ENCODE results near the gene YY1. TPM values are rescaled to one million over a fixed set of nuclear protein-coding genes. Genes with fewer than 3 reads are reported as not detected.

Gene YY1
- total RNA-seq, 1 experiment from 2014 or later: 83.1 TPM

DNA sequence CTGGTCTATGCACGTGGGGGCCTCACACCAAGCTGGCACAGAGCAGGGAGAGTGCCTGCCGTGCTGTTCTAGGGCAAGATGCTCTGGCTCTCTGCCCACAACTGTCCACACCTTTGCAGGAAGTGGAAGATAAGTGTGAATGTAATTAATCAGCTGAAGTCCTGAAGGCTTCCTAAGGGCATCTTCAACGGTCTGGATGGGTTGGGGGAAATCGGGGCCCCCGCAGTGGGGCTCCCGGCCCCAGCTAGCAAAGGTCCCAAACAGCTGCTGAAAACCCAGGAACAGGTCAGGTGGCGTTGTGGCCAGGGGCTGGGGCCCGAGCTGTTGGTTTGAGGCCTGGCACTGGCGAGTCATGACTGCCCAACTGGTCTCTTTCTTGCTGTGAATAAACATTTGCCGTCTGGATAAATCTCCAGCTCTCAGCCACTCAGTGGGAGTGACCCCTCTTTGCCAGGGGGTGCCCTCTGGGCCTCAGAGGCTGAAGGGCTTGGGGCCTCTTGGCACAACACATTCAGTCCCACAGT, 74.0 kb downstream of the YY1 start:
- Mint-ChIP-seq H3K27ac (no peak overlapping the region; the same call in 1 of the 2 replicates), H3K4me1 (peaks cover 29% of the 10 kb centered on the region)
- no peak for ATAC-seq

DNA sequence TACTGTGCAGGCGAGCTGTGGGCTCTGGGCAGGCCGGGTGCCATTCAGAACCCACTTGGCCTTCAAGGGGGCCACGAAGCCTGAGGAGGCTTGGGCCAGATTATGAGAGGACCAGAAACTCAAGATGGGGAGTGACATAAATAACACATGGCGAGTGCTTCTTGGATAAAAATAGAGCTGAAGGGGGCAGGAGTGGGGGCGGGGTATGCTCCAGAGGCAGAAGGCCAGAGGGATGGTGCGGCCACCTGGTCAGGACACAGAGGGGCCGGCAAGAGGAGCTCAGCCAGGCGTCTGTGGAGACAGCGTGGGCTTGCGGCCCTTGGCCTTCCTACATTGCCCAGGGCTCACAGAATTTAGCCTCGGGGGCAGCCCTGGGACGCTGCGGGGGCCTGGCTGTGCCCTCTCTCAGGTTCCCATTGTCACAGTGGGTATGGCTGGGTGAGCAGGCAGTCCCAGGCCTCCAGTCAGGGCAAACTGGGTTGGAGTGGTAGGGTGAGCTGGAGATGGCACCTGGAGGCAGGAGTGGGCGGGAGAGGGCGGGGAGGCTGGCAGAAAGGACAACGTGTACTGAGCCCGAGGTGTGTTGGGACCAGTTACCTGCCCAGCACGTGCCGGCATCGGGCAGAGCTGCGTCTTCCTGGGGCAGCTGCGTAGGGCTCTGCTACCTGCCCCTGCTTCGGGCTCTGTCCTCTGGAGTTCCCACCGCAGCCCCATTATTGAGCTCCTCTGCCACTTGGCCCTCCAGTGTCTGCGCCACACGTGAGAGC, 74.7 kb downstream of the YY1 start:
- ChIA-PET POLR2A (interaction anchor here (0.6 kb wide), 1 partner anchor 710 kb away, joined by 9 read pairs; no protein-coding TSS in a partner anchor), CTCF (interaction anchor here (1.0 to 1.4 kb wide), 4 partner anchors 9 to 121 kb away, joined by 3 to 5 read pairs (median 3); no protein-coding TSS in a partner anchor)
- Mint-ChIP-seq H3K27ac (no peak overlapping the region; the same call in 1 of the 2 replicates), H3K9me3 (no peaks in the 10 kb centered on the region), H3K27me3 (ENCODE audit: low read depth) (no peaks in the 10 kb centered on the region), H3K4me3 (no peak overlapping the region), H3K36me3 (no peaks in the 10 kb centered on the region), H3K4me1 (peaks cover 24% of the 10 kb centered on the region)
- TF ChIP-seq JUN (CRISPR knock-in tag; IDR thresholded peaks at IDR 0.05) (no peak), RORB (CRISPR knock-in tag; IDR thresholded peaks at IDR 0.05) (no peak), PRRX2 (CRISPR knock-in tag; IDR thresholded peaks at IDR 0.05) (no peak), FOXK1 (CRISPR knock-in tag; IDR thresholded peaks at IDR 0.05) (no peak), FOXP1 (CRISPR knock-in tag; IDR thresholded peaks at IDR 0.05; ENCODE audit: borderline replicate concordance) (no peak)
- TF ChIP-seq, protein P1, sequence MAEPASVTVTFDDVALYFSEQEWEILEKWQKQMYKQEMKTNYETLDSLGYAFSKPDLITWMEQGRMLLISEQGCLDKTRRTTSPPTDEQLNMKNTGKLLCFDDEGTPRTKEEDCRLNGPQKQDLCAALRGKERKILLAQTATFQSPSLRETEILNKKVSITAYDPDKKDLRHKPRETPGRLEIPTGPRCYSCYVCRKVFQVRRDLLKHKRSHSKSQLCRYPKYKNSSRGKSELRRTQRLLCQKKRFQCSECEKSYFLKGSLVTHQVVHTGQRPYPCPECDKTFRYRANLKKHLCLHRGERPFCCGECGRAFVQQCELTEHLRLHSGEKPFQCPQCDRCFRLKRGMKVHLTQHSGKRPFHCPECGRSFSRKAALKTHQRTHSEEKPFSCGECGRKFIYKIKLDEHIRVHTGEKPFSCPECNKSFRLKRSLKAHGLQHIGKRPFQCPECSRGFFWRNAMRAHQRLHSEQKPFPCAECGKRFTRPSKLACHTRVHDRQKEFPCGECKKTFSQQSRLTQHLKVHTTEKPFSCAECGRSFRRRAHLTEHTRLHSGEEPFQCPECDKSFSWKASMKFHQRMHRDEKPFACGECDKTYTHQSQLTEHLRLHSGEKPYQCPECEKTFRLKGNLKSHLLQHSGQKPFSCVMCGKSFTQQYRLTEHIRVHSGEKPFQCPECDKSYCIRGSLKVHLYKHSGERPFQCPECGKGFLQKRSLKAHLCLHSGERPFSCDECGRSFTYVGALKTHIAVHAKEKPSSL (CRISPR knock-in tag; conservative IDR thresholded peaks at IDR 0.05): no peak
- TF ChIP-seq, protein P2, sequence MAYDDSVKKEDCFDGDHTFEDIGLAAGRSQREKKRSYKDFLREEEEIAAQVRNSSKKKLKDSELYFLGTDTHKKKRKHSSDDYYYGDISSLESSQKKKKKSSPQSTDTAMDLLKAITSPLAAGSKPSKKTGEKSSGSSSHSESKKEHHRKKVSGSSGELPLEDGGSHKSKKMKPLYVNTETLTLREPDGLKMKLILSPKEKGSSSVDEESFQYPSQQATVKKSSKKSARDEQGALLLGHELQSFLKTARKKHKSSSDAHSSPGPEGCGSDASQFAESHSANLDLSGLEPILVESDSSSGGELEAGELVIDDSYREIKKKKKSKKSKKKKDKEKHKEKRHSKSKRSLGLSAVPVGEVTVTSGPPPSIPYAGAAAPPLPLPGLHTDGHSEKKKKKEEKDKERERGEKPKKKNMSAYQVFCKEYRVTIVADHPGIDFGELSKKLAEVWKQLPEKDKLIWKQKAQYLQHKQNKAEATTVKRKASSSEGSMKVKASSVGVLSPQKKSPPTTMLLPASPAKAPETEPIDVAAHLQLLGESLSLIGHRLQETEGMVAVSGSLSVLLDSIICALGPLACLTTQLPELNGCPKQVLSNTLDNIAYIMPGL (CRISPR knock-in tag; IDR thresholded peaks at IDR 0.05): no peak
- TF ChIP-seq, protein P3, sequence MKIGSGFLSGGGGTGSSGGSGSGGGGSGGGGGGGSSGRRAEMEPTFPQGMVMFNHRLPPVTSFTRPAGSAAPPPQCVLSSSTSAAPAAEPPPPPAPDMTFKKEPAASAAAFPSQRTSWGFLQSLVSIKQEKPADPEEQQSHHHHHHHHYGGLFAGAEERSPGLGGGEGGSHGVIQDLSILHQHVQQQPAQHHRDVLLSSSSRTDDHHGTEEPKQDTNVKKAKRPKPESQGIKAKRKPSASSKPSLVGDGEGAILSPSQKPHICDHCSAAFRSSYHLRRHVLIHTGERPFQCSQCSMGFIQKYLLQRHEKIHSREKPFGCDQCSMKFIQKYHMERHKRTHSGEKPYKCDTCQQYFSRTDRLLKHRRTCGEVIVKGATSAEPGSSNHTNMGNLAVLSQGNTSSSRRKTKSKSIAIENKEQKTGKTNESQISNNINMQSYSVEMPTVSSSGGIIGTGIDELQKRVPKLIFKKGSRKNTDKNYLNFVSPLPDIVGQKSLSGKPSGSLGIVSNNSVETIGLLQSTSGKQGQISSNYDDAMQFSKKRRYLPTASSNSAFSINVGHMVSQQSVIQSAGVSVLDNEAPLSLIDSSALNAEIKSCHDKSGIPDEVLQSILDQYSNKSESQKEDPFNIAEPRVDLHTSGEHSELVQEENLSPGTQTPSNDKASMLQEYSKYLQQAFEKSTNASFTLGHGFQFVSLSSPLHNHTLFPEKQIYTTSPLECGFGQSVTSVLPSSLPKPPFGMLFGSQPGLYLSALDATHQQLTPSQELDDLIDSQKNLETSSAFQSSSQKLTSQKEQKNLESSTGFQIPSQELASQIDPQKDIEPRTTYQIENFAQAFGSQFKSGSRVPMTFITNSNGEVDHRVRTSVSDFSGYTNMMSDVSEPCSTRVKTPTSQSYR (CRISPR knock-in tag; IDR thresholded peaks at IDR 0.05): no peak
- ATAC-seq: no peak
- DNase-seq (ENCODE audit: low spot score): no peak

More for the DNA sequence above, 74.0 kb downstream of the YY1 start:
- Mint-ChIP-seq H3K27me3 (ENCODE audit: low read depth) (no peaks in the 10 kb centered on the region), H3K9me3 (no peaks in the 10 kb centered on the region), H3K36me3 (no peaks in the 10 kb centered on the region), H3K4me3 (no peak overlapping the region)
- no peak for DNase-seq (ENCODE audit: low spot score)
- CTCF ChIA-PET: interaction anchor here (0.5 to 1.4 kb wide), 4 partner anchors 8 to 120 kb away, joined by 3 to 5 read pairs (median 3); no protein-coding TSS in a partner anchor
- TF ChIP-seq, protein P4, sequence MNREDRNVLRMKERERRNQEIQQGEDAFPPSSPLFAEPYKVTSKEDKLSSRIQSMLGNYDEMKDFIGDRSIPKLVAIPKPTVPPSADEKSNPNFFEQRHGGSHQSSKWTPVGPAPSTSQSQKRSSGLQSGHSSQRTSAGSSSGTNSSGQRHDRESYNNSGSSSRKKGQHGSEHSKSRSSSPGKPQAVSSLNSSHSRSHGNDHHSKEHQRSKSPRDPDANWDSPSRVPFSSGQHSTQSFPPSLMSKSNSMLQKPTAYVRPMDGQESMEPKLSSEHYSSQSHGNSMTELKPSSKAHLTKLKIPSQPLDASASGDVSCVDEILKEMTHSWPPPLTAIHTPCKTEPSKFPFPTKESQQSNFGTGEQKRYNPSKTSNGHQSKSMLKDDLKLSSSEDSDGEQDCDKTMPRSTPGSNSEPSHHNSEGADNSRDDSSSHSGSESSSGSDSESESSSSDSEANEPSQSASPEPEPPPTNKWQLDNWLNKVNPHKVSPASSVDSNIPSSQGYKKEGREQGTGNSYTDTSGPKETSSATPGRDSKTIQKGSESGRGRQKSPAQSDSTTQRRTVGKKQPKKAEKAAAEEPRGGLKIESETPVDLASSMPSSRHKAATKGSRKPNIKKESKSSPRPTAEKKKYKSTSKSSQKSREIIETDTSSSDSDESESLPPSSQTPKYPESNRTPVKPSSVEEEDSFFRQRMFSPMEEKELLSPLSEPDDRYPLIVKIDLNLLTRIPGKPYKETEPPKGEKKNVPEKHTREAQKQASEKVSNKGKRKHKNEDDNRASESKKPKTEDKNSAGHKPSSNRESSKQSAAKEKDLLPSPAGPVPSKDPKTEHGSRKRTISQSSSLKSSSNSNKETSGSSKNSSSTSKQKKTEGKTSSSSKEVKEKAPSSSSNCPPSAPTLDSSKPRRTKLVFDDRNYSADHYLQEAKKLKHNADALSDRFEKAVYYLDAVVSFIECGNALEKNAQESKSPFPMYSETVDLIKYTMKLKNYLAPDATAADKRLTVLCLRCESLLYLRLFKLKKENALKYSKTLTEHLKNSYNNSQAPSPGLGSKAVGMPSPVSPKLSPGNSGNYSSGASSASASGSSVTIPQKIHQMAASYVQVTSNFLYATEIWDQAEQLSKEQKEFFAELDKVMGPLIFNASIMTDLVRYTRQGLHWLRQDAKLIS (CRISPR knock-in tag; IDR thresholded peaks at IDR 0.05; ENCODE audit: borderline replicate concordance): no peak
- TF ChIP-seq ETV6 (CRISPR knock-in tag; IDR thresholded peaks at IDR 0.05): no peak
- TF ChIP-seq, protein P5, sequence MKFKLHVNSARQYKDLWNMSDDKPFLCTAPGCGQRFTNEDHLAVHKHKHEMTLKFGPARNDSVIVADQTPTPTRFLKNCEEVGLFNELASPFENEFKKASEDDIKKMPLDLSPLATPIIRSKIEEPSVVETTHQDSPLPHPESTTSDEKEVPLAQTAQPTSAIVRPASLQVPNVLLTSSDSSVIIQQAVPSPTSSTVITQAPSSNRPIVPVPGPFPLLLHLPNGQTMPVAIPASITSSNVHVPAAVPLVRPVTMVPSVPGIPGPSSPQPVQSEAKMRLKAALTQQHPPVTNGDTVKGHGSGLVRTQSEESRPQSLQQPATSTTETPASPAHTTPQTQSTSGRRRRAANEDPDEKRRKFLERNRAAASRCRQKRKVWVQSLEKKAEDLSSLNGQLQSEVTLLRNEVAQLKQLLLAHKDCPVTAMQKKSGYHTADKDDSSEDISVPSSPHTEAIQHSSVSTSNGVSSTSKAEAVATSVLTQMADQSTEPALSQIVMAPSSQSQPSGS (CRISPR knock-in tag; IDR thresholded peaks at IDR 0.05; ENCODE audit: borderline replicate concordance, low read depth): no peak
- no peak for TF ChIP-seq MYBL2 (CRISPR knock-in tag; IDR thresholded peaks at IDR 0.05)
- TF ChIP-seq NFE2L1 (CRISPR knock-in tag; IDR thresholded peaks at IDR 0.05): no peak
- POLR2A ChIA-PET: interaction anchor here (0.6 kb wide), 1 partner anchor 710 kb away, joined by 9 read pairs; no protein-coding TSS in a partner anchor
